Thoracic aorta endothelial cell (primary cell): ENCODE results near the gene RNF187. TPM values are rescaled to one million over a fixed set of nuclear protein-coding genes. Genes with fewer than 3 reads are reported as not detected.

ENCODE experiments used
- small RNA-seq: library from RNA; depleted of rRNA; stranded (forward); fragments of <200 nt; gene quantifications from one replicate; pipeline ENCODE3, GENCODE V24; 2012
- total RNA-seq: library from RNA; depleted of rRNA; stranded (reverse); fragments of >200 nt; gene quantifications from 2 replicates; pipeline ENCODE4 v1.2.3, GENCODE V29; 2012

Gene RNF187
- 20.9 and 34.7 TPM in 2 replicates for total RNA-seq

GRCh38 chr1:228487336-228488124 is at the start of gene RNF187:
TSS of gene RNF187 (plus strand) at chr1:228487382.

Small RNA genes lying within 50 kb of the gene (small RNA-seq; reads per million reads assigned to genes)
- gene MIR4666A: not detected

Other genes starting within 250 kb of the RNF187 start
- gene TRIM11, start 80.5 kb upstream of the RNF187 start, total RNA-seq: 20.9 and 21.3 TPM in 2 replicates
- not detected in 2 replicates for gene TRIM17, start 70.5 kb upstream of the RNF187 start, total RNA-seq
- 0.53 and 1.1 TPM in 2 replicates for gene RHOU, start 248.1 kb downstream of the RNF187 start, total RNA-seq